Right renal cortex interstitium (tissue), 3 donors: ENCODE measurements around the gene LEF1. TPM values are rescaled to one million over a fixed set of nuclear protein-coding genes. Genes with fewer than 3 reads are reported as not detected.
"Not testable (repeated sequence)": the region's sequence is repeated elsewhere in the genome, so short reads cannot be mapped to it uniquely, and the experiment has no call there.

Experiments used
- DNase-seq, 3 donors: peaks; one replicate each; pipeline ENCODE4 v3.0.0-alpha.2; 2013; ENCODE audit warnings: low read depth in 3 of 3, low spot score in 2 of 3
- polyA plus RNA-seq, 3 donors: library from polyadenylated mRNA; unstranded; fragments of 120-200 nt; gene quantifications; one replicate each; pipeline ENCODE4 v1.2.1, GENCODE V29; 2013; ENCODE audit not compliant: insufficient read length in 3 of 3

The LEF1 gene
- polyA plus RNA-seq, 3 donors = 68.8 to 78.9 (median 74.0) TPM

DNA sequence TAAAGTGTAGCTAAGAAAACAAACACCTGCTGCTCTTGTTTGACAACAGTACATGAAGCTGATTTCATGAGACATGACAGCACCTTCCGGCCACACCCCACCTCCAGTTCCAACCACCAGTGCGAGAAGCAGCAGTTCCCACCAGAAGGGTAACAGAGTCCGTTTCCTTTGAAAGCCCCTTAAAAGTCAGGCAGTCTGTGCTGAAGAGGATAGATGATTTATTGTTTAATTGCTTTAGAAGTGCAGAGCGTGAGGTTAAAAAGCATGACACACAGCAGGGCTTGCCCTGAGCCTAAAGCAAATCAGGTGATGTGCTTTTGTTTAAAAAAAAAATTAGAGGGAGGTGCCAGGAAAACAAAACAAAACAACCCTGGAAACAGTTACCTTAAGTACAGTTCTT lies 96.4 kb downstream of the LEF1 start:
- no peak for DNase-seq

DNA sequence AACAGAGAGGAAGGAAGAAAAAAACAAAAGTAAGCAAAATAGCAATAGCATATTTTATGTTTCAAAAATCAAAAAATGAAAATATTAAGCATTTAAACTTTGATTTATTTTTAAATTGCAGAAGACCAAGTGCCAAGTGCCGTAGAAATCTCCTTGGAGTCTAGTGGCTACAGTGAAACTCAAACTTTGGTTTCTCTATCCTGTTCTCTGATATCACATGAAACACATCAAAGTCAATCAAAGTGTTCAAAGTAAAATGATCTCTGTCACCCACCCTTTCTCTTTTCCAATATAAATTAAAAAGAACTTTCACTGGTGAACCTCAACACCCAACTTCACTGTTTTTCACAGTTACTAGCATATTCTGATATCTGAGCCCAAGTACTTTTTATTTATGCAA lies 98.0 kb downstream of the LEF1 start:
- DNase-seq = no peak

DNA sequence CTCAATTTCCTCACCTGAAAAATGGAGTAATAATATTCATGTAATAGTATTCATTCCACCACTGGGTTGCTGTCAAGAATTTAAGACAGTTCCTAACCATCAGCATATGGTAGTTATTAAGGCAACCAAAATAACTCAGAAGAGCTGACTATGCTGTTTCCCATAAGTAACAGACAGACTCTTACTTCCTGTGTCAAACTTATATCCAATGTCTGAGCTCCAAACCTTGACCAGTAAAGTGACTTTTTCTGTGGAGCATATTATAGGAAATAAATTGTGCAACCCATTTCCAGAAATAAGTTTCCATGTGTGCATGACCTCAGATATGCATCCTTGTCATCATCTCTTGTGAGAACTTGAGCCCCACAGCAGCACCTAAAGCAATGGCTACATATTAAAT lies 100.3 kb downstream of the LEF1 start:
- no peak for DNase-seq

DNA sequence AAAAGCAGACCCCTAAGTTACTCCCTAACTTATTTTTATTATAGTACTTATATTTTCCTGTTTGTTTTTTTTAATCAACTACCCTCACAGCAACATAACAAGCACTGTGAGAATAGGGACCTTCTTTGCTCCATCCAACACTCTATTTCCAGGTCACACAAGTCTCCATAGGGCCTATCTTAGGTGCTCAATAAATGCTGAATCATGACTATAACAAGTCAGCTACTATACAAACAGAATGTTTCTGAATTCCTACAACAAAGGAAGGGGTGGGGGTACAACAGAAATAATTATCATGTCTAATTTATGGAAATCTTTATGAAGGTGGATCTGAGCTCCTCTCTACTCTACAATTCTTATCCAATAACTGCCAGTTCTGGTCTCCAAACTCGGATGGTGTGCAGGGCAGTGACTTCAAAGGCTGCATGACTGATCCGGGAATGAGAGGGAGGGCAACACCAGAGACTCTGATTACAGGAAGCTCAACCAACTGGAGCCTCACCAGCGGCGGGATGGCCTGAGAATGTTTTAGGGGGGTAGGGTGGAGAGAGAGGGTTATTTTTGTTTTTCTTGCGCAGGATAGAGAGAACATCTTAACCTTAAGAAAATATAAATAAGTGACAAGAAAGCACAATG lies 107.9 kb downstream of the LEF1 start:
- no peak for DNase-seq

DNA sequence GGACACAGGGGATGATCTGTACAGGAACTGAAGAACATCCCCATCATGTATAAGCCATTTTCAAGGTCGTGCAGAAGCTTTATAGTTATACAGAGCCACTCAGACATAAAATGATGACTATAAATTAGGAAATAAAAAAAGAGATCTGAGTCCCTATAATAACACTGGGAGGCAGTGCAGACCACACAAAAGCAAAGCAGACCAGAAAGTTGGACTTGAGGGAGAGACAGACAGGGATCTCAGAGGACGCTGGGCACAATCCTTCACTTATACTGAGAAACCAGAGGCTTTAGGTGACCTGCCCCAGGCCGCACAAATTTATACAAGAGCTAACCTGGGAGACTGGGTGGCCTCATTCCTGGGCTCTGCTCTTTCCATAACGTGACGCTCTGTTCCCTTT lies 108.6 kb downstream of the LEF1 start:
- no peak for DNase-seq

DNA sequence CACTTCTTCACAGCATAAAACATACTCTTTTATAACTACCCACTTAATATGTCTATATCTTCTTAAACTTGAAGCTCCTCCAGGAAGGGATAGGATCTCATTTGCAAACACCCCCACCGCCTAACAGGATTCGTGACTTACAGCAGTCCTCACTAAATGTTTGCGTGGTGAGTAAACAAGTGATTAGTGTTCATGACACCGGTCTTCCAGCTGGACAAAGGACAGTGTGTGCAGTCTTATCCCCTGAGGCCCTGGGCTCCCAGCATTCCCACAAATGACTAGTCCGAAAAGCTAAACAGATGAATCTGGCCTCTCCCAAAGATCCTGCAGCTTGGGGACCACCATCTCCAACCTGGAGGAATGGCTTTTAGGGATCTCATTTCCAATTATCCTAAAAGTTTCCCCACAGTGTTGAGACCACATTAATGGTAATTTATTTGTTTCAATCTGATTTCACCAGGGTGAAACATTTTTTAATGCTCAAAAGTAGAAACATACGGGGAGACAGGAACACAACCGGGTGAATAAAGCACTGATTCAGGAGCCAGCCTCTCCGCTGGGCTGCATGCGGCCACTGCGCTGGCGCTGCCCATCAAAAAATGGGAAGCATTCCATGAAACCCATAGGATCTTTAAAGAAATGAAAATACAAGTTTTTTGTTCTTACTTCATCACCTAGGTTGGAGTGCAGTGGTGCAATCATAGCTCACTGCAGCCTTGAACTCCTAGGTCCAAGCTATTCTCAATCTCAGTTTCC lies 109.9 kb downstream of the LEF1 start:
- no peak for DNase-seq

DNA sequence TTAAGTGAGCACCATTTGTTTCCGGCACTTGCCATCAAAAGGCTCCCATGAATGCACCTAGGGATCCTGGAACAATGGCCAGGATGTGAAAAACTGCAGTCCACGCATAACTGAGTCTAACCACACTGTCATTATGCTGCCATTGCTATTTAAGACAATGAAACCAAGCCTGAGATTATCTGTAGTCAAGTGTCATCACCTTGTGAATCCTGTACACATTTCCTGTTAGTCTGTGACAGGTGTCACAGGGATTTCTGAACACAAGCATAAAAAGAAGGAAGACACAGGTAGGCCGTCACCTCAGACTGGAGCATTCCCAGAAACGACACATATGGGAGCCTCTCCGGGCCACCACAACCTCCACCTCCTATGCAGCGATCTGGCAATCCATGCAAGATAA lies 112.3 kb downstream of the LEF1 start:
- no peak for DNase-seq

DNA sequence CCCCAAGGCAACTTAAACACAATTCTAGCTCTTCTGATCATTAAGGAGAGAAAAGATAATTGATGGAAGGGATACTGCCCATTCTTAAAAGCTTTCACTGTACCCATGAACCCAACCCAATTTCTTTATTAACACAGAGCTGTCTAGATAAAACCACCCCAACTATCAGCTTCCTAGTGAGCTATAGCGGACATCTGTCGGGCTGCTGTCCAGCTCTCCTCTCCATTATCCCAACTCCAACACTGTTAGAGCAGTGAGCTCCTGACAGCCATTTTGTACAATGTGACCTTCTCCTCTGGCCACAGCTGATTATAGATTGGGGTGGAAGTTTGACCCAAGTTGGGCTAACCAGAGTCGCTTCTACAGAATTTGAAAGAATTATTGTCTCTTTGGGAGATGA lies 112.9 kb downstream of the LEF1 start:
- no peak for DNase-seq

DNA sequence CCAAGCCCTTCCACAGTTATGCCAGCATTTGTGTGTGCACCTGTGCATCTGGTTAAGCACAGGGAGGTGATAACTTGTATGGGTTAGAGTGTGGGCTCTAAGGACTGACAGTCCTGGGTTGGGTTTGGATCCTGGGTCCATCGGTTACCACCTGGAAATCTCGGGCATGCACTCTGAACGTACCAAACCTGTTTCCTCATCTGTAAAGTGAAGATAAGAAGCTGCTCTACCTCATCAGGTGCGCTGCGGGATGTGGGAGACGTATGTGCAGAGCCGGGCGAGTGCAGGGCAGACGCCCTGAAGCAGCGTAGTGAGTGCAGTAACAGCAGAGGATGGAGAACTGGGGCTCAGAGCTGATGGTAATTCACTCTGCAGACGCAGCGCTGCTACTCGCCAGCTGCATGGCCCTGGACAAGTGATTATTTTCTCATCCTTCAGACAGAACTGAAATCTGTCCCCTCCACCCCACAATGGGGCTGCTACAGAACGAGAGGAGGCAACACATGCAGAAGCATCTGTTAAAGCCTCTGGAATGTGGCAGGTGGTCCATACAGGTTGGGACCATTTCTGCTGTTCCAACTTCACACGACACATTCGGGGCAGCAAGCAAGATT lies 114.6 kb downstream of the LEF1 start:
- DNase-seq = no peak

DNA sequence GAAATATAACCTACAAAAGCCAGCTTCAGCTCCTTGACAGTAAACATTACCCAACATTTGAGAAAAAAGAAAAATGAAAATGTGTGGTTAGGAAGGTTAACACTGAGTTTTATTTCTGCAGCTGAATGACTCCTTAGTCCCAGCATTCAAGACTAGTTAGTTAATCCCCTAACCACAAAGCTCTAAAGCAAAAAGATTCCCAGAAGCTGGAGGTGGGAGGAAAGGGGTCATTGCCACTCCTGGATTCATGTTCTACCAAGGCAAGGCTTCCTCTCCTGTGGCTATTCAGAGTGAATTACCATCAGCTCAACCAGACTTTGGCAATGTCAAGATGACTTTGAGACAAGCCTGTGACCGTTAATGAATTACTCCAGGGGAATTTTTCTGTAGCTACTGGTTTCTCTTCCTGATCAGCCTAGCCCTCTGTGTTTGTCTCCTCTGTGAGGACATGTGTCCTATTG lies 115.5 kb downstream of the LEF1 start:
- DNase-seq = no peak

DNA sequence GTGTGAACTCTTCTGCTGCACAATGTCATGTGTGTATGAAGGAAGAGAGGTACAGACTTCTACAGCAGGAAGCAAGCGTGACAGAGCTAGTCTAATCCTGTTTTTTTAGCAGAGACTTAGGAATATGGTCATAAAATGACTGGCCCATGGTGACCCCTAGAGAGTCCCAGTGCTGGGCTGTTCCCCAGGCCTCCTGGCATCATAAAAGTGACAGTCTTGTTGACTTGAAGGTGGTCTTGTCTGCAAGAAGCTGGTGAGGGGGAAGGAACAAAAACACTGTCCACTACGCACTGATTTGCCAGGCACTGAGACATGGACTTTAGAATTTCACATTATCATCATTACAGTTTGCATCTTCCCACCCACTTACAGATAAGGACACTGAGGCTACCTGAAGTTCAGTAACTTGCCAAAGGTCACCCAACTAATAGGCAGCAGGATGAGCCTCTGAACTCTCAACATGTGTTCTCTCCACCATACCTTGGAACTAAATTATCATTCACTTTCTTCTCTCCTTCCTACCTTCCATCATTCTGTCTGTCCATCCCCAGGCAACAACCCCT lies 116.1 kb downstream of the LEF1 start:
- DNase-seq = no peak

DNA sequence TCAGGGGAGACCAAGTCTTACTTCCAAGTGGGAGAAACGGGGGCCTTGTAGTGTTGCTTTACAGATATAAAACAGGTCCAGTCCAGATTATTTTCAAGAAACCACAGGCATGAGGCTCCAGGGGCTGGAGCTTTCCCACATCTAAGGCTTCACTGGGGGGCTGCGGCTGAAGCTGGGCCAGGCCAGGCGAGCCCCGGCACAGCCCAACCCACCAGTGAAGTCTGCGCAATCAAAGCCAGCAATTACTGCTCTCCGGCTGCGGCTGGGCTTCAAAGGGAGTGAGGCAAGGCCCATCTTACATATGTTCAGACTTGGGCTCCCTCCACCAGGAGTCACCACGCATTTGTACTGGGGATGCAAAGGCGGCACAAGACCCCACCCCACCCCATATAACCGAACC lies 117.4 kb downstream of the LEF1 start:
- no peak for DNase-seq

DNA sequence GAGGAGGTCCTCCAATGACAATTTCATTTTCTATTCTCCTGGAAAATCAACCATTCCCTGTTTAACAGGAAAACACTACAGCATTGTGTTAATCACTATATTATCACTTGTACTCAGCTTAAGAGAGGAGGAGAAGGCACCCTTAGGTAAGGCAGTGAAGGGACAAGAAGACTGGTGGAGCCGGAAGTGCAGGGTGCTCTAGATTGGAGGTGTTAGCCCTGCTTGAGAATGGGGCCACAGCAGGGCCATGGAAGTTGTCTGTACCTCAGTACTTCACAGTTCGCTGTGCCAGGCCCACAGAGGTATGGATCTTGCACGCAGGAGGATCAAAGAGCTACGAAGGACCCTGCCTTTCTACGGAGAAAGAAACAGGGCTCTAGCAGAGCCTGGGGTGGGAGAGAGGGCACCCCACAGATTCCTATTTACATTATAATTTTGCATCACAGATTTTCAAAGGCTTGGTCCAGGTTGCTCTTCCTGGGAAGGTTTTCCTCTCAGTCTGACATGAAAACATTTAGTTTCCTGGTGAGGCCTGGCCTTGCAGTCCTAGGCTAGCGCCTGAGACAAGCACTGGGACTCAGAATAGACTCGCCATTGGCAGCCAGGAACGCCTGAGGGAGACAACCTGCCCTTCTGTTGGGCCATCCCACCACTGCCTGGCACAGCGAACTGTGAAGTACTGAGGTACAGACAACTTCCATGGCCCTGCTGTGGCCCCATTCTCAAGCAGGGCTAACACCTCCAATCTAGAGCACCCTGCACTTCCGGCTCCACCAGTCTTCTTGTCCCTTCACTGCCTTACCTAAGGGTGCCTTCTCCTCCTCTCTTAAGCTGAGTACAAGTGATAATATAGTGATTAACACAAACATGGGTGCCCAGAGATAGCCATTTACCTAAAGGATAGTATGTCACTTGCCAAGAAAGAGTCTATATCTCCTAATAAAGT lies 118.3 kb downstream of the LEF1 start:
- DNase-seq = not testable (repeated sequence)

DNA sequence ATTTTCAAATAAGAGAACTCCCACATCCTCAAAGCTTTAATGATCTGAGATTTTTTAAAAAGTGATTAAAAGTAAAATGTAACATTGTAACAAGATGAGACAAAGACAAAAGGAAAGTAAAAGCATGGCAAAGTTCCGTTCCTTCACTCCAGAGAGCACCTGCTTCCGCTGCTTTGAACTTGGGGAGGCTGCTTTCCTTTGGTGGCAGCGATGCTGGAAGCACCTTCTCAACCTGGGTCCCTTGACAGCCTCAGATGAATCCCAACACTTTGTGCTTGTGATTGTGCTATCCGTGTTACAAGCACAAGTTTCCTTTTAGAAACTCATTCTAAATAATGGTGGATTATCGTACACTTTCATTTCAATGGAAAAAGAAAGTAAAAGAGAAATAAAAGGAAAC lies 119.3 kb downstream of the LEF1 start:
- DNase-seq = no peak

DNA sequence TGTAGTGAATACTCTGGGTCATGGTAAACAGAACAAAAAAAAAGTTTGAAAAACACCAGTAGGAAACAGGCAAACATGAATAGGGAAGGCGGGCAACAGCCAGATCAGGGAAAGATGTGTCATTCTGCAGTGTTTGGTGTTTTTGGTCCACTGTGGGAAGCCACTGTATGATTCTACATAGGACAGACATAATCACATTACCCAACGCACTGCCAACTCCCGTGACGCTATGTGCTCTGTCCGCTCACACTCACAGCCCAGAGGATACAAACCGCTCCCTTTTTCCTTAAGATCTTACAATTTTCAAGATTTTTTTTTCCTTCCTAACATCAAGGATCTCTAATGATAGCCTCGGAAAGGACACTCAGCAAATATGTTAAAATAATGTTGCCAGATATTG lies 119.7 kb downstream of the LEF1 start:
- DNase-seq = no peak

DNA sequence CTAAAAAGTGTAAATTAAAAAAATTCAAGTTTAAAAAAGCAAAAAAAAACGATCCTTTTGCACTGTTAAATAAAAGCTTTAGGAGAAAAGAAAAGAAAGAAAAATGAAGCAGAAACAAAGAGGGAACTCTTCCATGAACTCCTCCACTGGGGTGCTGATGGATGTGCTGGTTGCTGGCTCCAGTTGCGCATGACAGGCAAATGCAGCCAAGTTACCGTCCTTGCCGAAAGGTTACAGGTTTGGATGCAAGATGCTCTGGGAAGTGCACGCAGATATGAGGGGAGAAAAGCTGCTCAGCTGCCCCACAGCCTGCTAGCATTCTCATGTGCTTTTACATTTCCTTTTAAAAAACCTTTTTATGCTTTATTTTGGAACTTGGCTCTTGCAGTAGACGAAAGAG lies 120.6 kb downstream of the LEF1 start:
- DNase-seq = no peak

DNA sequence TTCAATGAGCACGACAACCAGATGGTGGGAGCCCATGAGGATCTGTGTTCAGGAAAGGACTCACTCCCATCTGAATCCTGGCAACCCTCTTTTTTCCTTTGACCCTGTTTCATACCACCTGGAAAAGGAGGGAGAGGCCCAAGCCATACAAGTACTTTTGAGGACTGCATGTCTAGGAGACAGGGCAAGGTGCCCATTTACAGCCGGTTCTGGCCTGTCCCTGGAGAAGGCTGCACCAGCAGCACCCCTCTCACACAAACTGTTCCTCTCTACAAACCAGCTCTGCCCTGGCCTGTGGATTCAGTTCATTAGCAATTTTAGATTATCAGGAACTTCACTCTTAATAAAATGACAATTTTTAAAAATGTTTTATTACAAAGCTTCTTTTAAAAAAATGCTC lies 121.5 kb downstream of the LEF1 start:
- no peak for DNase-seq

DNA sequence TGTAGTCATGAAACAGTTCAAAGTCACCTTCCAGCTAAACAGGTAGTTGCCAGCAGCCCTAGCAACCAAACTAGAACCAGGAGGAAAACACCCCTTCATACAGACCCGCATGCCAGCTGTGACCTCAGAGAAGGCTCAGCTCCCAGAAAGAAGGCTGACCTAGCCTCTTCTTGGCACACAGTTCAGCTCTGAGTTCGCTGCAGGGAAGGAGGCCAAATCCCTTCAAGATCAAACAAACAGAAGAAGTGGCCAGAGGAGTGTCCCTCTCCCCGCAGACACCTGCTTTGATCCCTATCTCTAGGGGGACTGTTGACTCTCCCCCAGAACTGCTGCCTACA lies 123.1 kb downstream of the LEF1 start:
- DNase-seq = no peak

DNA sequence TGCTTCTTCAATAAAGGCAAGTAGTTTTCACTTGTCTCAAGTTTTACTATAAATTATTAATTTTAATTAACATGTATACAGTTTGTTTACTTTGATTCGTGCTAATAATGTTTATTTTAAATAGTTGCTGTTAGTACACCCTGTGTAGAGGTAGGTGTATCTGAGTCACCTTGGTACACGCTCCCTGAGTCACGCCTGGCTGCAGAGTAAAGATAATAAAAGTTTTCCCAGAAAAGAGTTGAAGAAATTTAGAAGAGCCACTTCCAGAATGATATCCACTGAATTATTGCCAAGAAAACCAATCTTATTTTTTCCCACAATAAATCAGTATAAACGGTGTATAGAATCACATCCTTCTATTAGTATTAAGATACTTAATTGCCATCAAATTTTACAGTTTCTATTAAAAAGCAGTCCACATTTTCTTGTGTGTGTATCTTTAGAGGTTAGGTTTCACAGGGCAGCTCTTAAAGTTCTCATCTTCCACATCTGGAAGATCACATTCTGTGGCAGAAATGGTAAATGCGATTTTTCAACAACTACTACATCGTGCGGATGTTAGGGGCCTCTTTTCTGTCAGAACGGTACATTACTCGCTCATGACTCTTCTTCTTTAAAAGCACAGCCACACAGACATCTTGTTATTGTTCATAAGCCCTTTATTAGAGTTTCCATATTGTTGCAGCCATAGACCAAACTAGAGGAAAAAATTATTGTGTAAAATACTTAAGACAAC lies 123.6 kb downstream of the LEF1 start:
- DNase-seq = no peak

DNA sequence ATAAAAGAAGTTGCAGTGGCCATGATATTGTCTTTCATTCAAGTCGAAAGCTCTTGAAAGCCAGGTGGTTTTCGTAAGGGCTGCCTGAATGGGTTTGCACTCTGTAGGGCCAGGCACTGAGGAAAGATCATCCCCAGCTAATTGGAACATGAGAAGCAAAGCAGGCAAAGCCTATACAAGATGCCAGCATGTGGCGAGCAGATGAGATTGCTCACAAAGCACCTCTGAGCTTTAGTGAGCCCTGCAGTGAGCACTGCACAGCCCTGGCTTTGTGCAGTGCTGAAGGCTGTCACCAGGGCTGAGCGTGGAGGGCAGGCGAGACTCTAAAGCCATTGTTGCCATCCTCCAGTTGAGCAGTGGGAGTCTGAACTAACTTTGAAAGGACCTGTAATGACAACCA lies 125.2 kb downstream of the LEF1 start:
- DNase-seq = no peak
